Esophagus squamous epithelium (tissue), 5 donors: Measurements from ENCODE around the gene CDC42. TPM values are rescaled to one million over a fixed set of nuclear protein-coding genes. Genes with fewer than 3 reads are reported as not detected.

Experiments
- DNase-seq: peaks from one replicate; lab custom pipeline; 2025; lab: John Stamatoyannopoulos, UW
- H3K27ac ChIP-seq, 4 donors: fragments of 200-600 bp; sonication (generic); one replicate each; pipeline ENCODE4 v1.5.1; 2016 to 2019; ENCODE audit warnings: mild to moderate bottlenecking in 1 of 4
- H3K27me3 ChIP-seq, 4 donors: fragments of 200-600 bp; sonication (generic); 1 replicate in 3 of 4; 2 replicates in 1 of 4; pipeline versions ENCODE4 v1.5.1 to v1.6.0; 2017 to 2021; ENCODE audit warnings: antibody characterized with exemption in 1 of 4
- H3K36me3 ChIP-seq, 3 donors: fragments of 200-600 bp; sonication (generic); one replicate each; pipeline ENCODE4 v1.5.1; 2016 to 2019
- H3K4me1 ChIP-seq, 3 donors: fragments of 200-600 bp; sonication (generic); one replicate each; pipeline ENCODE4 v1.5.1; 2017 to 2019
- H3K4me3 ChIP-seq, 4 donors: fragments of 200-600 bp; sonication (generic); 1 replicate in 3 of 4; 2 replicates in 1 of 4; pipeline ENCODE4 v1.5.1; 2016 to 2019; ENCODE audit warnings: mild to moderate bottlenecking in 2 of 4, moderate library complexity in 1 of 4
- H3K9me3 ChIP-seq, 3 donors: fragments of 200-600 bp; sonication (generic); one replicate each; pipeline ENCODE4 v1.5.1; 2016 to 2019
- POLR2A ChIP-seq, 4 donors: fragments of 450-650 bp; IDR thresholded peaks; one replicate each; pipeline ENCODE4 v1.6.1; 2017; ENCODE audit warnings: antibody characterized with exemption in 4 of 4, mild to moderate bottlenecking in 4 of 4, moderate library complexity in 3 of 4
- WGBS, 2 donors: methylation state at CpG; one replicate each; pipeline ENCODE4 v1.1.5; 2018; 5-methylcytosine and 5-hydroxymethylcytosine counted together
- intact Hi-C: fragments of 100-400 bp; cut with DNase I; formaldehyde crosslinking; loops from one replicate; pipeline ENCODE4 v1.15.0; 2022
- total RNA-seq, 4 donors: library from RNA; depleted of rRNA; stranded (reverse); fragments of >200 nt; gene quantifications; one replicate each; pipeline ENCODE4 v1.1.0, GENCODE V29; 2016
- TF ChIP-seq, protein P1 (sequence below), 6 experiments: fragments of 450-650 bp in 4 of 6; fragments of 200-600 bp in 2 of 6; sonication (generic) in 2 of 6; IDR thresholded peaks; one replicate each; pipeline ENCODE4 v1.5.1; 2016 to 2019; ENCODE audit warnings: antibody characterized with exemption in 6 of 6, mild to moderate bottlenecking in 4 of 6, moderate library complexity in 4 of 6
- donor health status: DM: yes; HTN: yes; CAD: no.

Gene CDC42
- total RNA-seq, 4 donors from 2014 or later, result 157 to 259 (median 192) TPM

- TF ChIP-seq, protein P1, sequence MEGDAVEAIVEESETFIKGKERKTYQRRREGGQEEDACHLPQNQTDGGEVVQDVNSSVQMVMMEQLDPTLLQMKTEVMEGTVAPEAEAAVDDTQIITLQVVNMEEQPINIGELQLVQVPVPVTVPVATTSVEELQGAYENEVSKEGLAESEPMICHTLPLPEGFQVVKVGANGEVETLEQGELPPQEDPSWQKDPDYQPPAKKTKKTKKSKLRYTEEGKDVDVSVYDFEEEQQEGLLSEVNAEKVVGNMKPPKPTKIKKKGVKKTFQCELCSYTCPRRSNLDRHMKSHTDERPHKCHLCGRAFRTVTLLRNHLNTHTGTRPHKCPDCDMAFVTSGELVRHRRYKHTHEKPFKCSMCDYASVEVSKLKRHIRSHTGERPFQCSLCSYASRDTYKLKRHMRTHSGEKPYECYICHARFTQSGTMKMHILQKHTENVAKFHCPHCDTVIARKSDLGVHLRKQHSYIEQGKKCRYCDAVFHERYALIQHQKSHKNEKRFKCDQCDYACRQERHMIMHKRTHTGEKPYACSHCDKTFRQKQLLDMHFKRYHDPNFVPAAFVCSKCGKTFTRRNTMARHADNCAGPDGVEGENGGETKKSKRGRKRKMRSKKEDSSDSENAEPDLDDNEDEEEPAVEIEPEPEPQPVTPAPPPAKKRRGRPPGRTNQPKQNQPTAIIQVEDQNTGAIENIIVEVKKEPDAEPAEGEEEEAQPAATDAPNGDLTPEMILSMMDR (IDR thresholded peaks at IDR 0.05), result no peak
- TF ChIP-seq POLR2A (IDR thresholded peaks at IDR 0.05), result no peak
- H3K27me3 ChIP-seq, result no peaks in the 10 kb centered on the region
- H3K9me3 ChIP-seq, result no peaks in the 10 kb centered on the region
- peaks cover 24 to 83% (median 54%) of the 10 kb centered on the region in 3 donors for H3K4me1 ChIP-seq
- H3K4me3 ChIP-seq, result no peak overlapping the region
- peak overlapping the region; percentile 63 to 89 (median 76) for H3K27ac ChIP-seq
- WGBS, 2 donors, result 58 to 59% methylated on average over 3 of the region's 3 CpGs
- no peak for DNase-seq
- intact Hi-C loops, result no loop called here
- H3K36me3 ChIP-seq, result no peaks in the 10 kb centered on the region
Measured at GRCh38 chr1:22043198-22043769, 9.2 kb upstream of the CDC42 start.

GRCh38 chr1:22044690-22045420 lies 7.7 kb upstream of the CDC42 start:
- no peak for DNase-seq
- no peak for TF ChIP-seq POLR2A (IDR thresholded peaks at IDR 0.05)
- TF ChIP-seq, protein P1 (IDR thresholded peaks at IDR 0.05), result no peak

GRCh38 chr1:22045604-22046228 lies 6.8 kb upstream of the CDC42 start:
- Histone ChIP-seq H3K4me1 (peaks cover 18 to 76% (median 40%) of the 10 kb centered on the region in 3 donors), H3K36me3 (no peaks in the 10 kb centered on the region), H3K27me3 (no peaks in the 10 kb centered on the region), H3K9me3 (no peaks in the 10 kb centered on the region), H3K27ac (peak overlapping the region; percentile 30 to 89 (median 62)), H3K4me3 (no peak overlapping the region)
- 49 to 62% methylated on average over 2 of the region's 2 CpGs for WGBS, 2 donors
- DNase-seq, result no peak
- intact Hi-C loops, result no loop called here
- TF ChIP-seq POLR2A (IDR thresholded peaks at IDR 0.05), result no peak
- TF ChIP-seq, protein P1 (IDR thresholded peaks at IDR 0.05), result no peak

More at GRCh38 chr1:22044690-22045420, 7.7 kb upstream of the CDC42 start:
- H3K36me3 ChIP-seq, result no peaks in the 10 kb centered on the region
- WGBS, 2 donors, result 13 to 25% methylated on average over 3 of the region's 3 CpGs
- no peaks in the 10 kb centered on the region for H3K27me3 ChIP-seq
- intact Hi-C loops, result no loop called here
- H3K27ac ChIP-seq, result peak overlapping the region; percentile 2 to 89 (median 76)
- H3K9me3 ChIP-seq, result no peaks in the 10 kb centered on the region
- H3K4me3 ChIP-seq, result no peak overlapping the region
- H3K4me1 ChIP-seq, result peaks cover 25 to 85% (median 49%) of the 10 kb centered on the region in 3 donors

GRCh38 chr1:22048351-22049192 lies 3.9 kb upstream of the CDC42 start:
- intact Hi-C loops, result no loop called here
- peak overlapping the region; percentile 65 to 74 (median 71) for H3K27ac ChIP-seq

More at GRCh38 chr1:22048351-22049192, 3.9 kb upstream of the CDC42 start:
- H3K9me3 ChIP-seq, result no peaks in the 10 kb centered on the region
- no peak for DNase-seq
- peaks cover 6 to 48% (median 17%) of the 10 kb centered on the region in 3 donors for H3K4me1 ChIP-seq
- TF ChIP-seq, protein P1 (IDR thresholded peaks at IDR 0.05), result no peak
- TF ChIP-seq POLR2A (IDR thresholded peaks at IDR 0.05), result no peak
- H3K36me3 ChIP-seq, result no peaks in the 10 kb centered on the region
- H3K4me3 ChIP-seq, result no peak overlapping the region
- H3K27me3 ChIP-seq, result no peaks in the 10 kb centered on the region
- whole genome bisulfite sequencing, 2 donors, result 69 to 70% methylated on average over 8 of the region's 8 CpGs
